Stimulated activated CD4-positive, alpha-beta T cell treated with anti-CD3 and anti-CD28 coated beads, Interleukin-4, amount 100 ng/mL, for 24 hours (primary cell): ENCODE results near the gene EEFSEC.

Experiments used
- DNase-seq: peaks from one replicate; pipeline ENCODE4 v3.0.0-alpha.2; 2020

Gene EEFSEC

DNA sequence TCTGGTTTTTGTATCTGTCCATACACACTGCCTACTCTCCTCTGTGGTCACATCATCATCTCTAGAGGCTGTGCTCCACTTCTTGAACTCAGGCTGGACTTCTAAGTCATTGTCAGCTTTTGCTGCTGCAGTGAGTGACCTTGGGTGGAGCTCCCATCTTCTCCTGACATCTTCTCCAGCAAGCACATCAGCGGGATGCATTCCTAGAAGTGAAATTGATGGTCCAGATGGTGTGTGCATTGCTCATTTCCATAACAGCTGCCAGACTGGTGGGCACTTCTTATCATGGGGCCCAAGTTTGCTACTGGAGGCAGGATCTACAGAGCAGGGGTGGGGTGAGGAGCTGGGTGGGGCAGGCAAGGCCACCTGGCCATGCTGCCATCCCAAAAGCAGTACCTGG lies 203.5 kb downstream of the EEFSEC start:
- no peak for DNase-seq

DNA sequence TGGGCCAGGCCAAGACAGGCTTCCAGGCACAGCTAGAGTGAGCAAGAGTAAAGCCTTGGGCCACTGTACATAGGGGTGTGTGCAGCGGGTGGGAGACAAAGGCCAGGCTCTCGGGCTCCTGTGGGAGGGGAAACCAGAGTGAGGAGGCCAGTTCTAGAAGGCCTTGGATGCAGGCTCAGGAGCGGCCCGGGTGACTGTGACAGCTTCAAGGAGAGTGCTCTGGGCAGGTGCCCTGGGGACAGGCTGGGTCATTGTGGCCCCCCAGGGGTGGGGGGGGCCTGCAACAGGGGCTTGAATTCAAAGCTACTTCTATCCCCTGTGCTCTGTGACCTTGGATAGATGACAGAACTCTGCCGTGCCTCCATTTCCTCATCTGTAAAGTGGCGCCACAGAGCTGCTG lies 204.3 kb downstream of the EEFSEC start:
- DNase-seq = no peak

DNA sequence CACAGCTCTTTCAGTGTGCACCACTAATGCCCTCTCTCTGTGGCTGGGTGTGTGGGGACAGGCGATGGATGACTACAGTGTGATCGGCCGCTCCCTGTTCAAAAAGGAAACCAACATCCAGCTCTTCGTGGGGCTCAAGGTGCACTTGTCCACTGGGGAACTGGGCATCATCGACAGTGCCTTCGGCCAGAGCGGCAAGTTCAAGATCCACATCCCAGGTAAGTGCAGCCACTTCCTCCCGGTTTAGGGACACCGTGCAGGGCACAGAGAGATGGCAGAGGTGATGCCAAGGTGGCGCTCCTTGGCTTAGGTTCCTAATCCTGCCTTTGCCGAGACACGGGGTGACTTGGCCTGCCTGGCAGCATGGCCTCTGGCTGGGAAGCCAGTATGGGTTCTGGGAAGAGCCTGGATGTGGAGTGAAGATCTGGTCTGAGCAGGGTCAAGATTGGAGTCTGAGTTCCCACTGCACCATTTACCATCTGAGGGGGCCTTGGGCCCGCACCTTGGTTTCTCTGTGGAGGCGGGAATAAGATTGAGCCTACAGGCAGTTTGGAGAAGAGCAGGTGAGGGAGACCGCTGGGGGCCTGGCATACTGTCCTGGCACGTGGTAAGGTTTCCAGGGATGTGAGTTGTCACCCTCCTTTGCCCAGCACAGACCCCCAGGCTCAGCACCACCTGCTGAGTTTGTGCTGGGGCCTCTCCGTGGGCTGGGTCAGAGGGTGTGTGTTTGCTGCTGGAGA lies 205.0 kb downstream of the EEFSEC start:
- no peak for DNase-seq

DNA sequence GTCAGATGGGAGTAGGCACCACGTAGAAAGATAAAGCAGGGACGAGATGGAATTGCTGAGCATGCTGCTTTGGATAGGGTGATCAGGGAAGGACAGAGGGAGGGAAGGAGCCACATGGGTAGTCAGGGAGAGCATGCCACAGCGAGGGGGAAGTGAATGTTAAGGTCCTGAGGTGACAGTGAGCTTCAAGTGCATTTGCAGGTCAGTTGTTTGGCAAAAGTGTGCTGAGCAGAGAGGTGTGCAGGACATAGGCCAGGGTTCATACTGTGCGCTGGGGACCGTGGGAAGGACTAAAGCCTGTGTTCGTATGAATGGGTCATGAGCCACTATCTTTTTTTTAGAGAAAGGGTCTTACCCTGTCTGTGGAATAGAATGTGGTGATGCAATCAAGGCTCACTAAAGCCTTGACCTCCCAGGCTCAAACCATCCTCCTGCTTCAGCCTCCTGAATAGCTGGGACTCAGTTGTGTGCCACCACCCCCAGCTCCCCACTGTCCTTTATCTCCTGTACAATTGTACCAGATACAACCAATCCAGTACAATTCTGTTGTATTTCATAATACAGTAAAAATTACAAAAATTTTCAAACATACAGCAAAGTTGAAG lies 205.9 kb downstream of the EEFSEC start:
- DNase-seq = no peak

DNA sequence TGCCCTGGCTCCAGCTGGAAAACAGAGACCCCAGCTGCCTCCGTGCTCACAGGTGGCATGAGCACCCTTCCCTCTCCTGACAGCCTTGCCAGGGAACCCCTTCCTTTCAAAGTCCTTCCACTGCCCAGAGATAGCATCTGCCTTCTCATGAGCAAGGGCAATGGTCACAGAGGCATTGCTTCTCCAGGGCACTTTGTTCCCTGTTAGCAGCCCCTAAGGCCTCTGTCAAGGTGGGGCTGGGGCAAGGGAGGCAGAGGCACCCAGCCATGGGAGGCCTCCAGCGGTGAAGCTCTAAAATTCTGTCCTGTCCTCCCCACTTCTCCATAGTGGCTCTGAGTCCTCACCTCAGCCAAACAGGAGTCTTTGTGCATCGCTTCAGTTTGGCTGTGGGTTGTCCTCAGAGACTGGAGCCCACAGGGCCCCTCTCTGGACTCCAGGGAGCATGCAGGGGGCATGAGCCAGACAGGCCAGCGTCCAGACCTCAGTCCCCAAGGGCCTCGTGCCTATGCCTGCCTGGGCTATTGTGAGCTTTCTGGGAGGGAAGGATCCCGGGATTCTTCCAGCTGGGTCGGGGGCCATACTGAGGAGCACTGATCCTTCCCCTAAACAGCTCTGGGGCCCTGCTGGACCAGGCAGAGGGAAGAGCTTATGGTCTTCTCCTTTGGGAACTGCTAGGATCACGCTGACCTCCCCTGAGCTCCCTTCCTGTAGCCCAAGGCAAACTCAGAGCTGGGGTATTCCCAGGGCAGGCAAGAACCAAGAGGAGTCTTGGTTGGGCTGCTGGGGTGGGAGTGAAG lies 206.8 kb downstream of the EEFSEC start:
- DNase-seq = no peak

DNA sequence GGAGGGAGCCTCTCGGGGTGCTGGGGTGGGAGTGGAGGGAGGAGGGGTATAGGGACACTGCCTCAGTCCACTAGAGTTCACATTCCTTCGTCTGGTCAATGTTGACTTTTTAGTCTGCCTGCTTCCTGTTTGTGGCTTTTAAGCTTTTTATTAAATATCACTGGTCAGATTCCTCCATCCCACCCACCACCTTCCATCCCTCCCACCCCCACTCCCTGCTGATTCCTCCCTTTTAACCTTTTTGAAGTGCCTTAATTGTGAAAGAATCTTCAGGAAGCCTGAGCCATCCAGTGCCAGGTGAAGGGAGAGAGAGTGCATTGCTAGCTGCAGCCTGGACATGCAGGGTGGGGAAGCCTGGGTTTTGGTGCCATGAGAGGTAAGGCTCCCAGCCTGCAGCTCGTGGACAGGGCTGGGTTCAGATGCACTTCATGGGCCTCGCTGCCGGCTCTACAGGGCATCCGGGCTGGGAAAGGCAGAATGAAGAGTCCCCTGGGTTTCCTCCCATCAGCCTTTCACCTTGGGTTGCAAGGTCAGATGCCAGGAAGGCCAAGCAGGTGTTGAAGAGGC lies 207.5 kb downstream of the EEFSEC start:
- no peak for DNase-seq

DNA sequence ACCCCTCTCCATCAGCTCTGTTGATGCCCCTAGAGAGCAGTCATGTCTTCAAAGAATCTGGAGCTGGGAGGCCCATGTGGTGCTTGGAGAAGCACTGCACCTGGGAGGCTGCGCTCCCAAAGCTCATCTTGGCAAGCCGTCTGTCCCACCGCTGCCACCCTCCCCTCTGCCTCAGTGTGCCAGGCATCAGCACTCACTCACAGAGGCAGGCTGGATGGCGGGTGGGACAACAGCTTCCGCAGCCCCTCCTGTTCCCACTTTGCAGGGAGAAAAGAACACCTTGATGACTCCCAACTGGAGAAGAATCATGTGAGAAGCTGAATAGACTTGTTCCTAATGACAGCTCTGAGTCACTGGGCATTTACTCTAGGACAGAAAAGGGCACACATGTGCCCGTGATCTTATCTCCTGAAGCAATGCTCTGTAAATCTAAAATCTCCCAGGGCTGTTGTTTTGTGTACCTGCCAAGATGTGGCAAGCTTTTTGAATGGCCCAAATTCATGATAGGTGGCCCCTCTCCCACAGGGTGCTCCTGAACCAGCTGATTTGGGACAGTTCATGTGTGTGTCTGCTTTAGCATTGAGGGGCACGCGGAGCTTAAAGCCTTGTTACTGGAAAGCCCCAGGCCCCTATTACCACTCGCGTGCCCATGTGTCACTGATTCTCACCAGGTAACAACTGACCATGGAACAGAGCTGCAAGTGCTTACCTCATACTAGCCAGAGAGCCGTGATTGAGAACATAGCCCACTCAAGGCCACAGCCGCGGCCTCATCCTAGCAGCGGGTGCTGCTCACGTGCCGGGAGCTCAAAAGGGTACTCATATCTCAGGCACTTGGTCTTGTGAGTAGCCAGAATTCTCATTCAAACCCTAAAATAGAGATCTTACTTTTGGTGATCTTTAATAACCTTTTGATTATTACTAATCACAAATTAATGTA lies 209.0 kb downstream of the EEFSEC start:
- no peak for DNase-seq

DNA sequence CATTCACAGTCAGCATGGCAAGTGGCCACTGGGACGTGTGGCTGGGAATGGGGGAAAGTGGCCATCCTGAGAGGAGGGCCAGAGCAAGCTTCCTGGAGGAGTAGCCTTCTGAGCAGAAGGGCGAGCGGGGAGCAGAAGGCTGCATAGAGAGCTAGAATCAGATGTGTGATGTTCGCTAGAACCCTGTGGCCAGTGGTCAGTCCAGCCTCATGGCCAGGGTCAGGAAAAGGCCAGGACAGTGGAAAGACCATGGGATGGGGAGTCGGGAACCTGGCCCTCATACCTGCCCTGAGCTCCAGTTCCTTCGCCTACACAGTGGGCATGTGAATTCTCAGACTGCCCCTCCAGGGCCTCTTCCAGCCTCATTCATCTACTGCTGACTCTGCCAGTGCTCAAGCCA lies 211.0 kb downstream of the EEFSEC start:
- DNase-seq = no peak

DNA sequence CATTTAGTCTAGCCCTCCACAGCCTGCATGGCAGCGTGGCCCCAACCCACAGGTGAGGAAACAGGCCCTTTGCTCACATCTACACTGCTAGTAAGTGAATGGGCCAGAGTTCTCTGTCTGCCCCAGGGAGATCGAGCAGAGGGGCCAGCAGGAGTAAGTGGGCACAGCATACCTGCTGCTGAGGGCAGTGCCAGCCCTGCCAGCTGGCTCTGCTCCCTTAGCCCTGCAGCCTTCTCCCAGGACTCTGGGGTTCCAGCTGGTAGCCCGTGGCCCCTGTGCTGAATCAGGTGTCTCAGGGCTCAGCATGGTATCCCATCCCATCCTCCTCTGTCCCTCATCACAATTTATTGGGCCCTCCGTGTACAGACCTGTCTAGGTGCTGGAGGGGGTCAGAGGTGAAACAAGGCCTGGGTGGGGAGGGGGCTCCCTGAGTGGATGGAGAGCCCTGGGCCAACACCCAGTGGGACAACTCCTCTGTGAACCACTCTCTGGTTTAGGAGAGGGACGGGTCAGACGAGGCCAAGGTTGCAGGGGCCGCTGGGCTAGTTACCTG lies 211.6 kb downstream of the EEFSEC start:
- DNase-seq = no peak

DNA sequence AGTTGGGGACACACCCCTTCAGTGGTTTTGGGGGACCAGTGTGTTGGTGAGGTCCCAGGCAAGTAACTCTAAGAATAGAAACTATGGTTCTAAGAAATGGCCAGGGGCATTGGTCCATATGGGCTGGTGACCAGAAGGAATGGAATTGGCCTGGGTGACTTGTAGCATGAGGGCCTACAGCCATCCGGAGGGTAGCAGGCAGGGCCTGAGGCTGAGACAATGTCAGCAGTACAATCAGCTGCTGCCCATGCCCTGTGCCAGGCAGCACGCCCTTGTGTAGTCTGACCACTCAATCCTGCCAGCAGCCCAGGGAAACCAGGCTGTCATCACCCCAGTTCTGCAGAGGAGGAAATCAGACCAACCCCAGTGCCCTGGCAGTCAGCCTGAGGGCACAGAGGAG lies 212.9 kb downstream of the EEFSEC start:
- DNase-seq = no peak

DNA sequence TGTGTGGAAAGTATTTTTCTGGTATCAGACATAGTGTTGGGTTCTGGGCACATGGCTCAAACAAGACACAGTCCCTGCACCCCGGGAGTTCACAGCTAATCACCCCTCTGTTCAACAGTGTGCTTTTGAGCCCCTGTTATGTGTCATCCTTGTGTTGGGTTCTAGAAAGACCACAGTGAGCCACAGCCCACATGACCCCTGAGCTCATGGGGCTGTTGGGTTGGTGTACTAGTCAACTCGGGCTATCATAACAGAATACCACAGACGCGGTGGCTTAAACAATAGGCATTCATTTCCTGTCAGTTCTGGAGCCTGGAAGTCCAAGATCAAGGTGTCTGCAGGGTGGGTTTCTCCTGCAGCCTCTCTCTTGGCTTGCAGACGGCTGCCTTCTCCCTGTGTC lies 213.4 kb downstream of the EEFSEC start:
- no peak for DNase-seq

DNA sequence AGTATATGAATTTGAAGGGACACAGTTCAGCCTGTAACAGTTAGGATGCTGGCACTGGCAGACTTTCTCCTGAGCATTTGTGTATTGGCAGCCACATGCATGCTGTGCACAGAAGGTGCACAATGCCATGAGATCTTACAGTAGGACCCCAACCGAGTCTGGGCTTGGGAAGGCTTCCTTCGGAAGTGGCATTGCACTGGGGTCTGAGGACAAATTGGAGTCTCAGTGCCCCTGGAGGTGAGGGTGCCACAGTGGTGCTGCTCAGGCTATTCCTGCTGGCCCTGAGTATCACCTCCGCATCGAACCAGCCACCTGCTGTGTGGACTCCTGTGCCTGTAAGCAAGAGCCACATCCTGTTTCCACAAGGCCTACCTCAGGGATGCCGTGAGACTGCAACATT lies 213.9 kb downstream of the EEFSEC start:
- no peak for DNase-seq

DNA sequence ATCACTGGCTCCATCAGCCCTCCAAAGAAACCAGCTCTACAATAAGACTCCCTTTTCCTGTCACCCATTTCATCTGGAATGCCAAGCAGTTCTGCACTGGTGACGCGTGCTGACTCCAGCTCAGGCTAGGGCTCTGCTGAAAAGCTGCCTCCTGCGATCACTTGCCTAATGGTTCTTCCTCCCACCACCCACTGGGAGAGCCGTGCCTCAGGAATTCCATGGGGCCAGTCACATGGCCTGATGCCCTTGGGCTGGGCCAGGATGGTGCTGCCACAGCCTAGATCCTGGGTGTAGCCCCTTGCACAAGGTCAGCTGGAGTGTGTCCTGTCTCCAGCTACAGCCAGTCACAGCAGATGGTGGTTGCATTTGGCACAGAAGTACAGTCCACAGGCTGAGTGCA lies 214.5 kb downstream of the EEFSEC start:
- DNase-seq = no peak

DNA sequence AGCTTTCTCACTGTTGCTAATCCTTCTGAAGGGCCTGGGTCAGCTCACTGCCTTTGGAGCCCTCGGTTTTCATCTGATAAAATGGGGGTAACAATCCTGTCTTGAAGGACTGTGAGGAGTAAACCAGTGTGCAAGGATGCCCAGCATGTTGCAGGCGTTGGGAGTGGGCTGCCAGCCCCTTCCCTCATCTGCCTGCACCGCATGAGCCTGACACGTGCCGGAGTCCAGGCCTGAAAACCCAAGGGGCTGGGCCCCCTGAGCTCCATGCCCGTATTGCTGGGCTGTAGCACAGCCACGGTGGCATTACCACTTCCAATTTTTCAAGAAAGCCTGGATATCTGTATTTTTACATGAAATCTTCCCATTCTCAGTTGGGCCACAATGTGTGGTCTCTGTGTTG lies 215.3 kb downstream of the EEFSEC start:
- DNase-seq = no peak

DNA sequence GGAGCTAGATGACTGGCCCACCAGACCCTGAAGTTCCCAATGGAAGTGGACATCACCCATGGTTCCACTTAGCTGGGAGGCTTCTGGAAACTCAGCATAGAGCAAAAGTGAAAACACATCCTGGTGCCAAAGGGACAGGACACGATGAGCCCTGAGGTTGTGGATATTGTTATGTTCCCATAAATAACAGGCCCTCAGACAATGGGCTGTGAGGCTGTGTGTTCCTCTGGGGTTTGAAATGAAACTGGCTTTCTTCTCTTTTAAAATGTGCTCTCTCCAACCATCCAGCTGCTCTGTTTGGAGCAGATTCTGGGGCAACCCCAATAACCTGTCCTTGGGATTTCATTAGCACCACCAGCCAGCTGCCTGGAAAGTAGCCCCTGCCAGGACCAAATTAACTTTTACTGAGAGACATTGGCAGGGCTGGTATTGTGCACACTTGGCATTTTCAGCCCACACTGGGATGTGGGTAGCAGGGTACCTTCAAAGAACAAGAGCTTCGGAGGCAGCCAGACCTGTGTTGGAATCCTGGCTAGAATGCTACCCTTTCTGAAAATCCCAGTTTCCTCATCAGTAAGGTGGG lies 215.9 kb downstream of the EEFSEC start:
- no peak for DNase-seq

DNA sequence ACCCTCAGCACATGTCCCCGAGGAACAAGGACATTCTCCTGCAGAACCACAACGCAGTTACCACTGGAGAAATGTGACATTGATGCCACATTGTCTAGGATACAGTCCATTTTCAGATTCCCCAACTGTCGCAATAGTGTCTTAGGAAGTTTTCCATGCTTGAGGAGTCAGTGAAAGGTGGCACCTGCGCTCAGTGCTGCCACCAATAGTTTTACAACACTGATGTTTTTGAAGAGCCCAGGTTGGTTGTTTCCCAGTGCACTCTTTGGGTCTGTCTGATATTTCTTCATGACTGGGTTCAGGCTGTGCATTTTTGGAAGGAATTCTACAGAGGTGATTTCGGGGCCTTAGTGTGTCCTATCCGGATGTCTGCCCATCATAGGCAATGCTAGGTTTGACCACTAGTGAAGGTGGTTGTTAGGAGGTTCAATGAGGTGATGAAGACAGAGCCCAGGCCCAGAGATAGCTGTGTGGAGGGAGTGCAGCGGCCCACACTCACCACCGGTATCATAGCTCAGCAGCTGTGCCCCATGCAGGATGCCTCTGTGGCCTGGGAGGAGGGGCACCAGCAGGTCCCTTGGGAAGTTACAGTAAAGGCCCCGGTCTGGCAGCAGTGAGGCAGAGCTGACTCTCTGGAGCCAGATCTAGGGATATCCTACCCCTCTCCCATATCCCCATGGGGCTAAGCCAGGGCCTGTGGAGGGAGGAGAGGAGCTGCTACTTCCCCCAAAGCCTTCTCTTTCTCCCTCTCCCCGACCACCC lies 216.8 kb downstream of the EEFSEC start:
- no peak for DNase-seq

DNA sequence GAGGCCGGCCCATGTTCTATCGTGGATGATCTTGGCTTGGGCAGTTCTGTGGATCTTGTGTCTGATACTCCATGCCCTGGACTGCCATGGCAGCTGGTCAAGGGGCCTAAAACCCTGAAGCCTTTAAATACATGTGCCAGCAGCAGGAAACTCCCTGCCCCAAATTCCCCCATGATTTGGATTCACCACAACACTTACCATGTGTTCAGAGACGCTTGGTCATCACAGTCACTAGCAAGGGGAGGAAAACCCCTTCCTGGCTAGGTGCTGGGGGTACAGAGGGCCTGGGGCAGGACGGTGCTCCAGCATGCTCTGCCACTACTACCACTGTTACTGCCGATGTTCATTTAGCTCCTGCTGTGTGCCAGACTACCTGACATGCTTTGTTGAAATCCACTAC lies 219.0 kb downstream of the EEFSEC start:
- no peak for DNase-seq

DNA sequence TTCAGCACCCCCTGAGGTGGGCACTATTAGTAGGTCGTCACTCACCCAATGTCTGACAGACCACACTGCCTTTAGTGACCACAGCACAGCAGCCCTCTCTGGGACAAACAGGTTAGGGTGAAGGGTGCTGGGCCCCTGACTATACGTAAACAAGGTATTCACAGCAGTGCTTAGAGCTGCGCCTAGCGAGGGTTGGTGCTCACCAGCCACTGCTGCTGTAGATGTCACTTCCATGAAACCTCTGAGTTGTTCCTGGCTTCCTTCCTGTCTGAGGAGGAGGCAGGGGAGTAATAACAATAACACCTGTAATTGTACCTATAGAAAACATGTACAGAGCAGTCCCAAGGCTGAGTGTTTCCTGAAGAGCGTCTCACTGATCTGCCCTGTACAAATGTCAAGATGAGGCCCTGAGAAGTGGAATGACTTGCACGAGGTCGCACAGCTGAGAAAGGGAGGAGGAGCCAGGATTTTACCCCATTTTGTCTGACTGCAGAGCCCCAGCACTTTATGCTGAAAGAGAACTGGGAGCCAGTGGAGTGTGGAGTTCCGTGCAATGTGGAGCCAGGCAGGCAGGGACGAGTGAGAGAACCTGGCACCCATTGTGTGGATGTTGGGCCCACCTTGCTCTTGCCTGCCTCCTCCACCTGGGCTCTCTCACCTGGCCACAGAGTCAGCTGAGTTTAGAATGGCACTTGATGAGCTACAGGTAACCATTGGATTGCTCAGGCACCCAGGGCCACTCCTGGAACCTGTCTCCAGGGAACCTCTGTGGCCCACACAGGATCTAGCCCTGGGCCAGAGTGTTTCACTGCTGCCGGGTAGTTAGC lies 219.6 kb downstream of the EEFSEC start:
- DNase-seq = no peak

DNA sequence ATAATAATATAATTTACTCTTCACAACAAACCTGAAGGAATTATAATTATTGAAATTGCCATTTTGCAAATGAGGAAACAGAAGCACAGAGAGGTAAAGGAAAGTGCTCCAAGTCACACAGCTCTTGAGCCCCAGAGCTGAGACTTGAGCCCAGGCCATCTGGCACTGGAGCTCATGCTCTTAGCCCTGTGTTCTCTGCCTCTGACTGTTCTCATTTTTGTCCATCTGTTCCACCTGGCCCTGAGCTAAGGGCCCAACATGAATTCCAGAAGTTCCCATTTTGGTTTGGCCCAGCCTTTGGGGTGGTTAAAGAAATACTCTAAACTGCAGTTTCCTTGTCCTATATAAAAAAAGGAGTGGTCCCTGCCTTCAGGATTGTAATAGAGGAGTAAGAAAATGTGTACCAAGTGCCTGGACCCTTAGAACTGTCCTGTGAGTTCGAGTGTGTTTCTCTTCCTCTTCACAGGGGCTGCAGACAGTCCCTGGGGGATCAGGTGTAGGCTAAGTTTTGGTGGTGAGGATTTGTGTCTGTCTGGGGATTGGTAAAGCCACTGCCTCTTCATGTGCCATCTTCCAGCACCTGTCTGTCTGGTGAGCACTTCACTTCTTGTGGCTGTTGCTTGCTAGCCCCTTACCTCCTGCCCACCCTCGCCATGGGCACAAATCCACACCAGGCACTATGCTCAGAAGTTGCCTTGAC lies 221.6 kb downstream of the EEFSEC start:
- DNase-seq = no peak

DNA sequence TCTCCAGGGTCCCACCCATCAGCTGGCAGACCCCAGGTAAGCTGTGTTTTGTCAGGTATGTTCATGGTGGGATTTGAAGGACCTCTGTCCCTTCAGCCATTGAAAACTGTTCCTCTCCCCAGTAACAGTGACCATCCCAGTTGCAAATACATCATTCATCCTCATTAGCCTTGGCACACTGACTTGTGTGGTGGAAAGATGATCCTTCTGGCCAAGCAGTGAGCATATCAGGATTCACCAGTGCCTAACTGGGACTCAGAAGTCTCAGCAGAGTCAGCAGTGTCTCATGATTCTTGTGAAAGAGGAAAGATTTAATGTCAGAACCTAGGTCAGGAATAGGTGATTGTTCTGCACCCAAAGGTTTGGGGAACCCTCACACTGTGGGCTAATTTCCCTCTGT lies 223.2 kb downstream of the EEFSEC start:
- DNase-seq = no peak
